Endodermal cell (in vitro differentiated cells): ENCODE results near the gene DOK7. TPM values are rescaled to one million over a fixed set of nuclear protein-coding genes. Genes with fewer than 3 reads are reported as not detected.
A peak's percentile ranks its signal among the peaks of the same experiment; 100 is the strongest.

Experiments used
- DNase-seq: peaks from one replicate; pipeline ENCODE4 v3.0.0-alpha.2; 2017
- H3K27ac ChIP-seq: 2 replicates; pipeline ENCODE4 v1.5.1; 2013; ENCODE audit warnings: mild to moderate bottlenecking, low read depth, low read length, moderate library complexity
- H3K27me3 ChIP-seq: 2 replicates; pipeline ENCODE4 v1.6.1; 2013; ENCODE audit warnings: mild to moderate bottlenecking, low read length, moderate library complexity; ENCODE audit not compliant: insufficient read depth, control insufficient read depth, poor library complexity, severe bottlenecking
- H3K36me3 ChIP-seq: 2 replicates; pipeline ENCODE4 v1.7.0; 2013; ENCODE audit warnings: mild to moderate bottlenecking, low read length, moderate library complexity; ENCODE audit not compliant: control insufficient read depth, insufficient read depth
- H3K4me1 ChIP-seq: one replicate; pipeline ENCODE4 v1.7.0; 2013; ENCODE audit warnings: low read length; ENCODE audit not compliant: control insufficient read depth, insufficient read depth
- H3K4me3 ChIP-seq: 2 replicates; pipeline ENCODE4 v1.5.1; 2013; ENCODE audit warnings: mild to moderate bottlenecking, low read length, moderate library complexity
- H3K9ac ChIP-seq: 2 replicates; pipeline ENCODE4 v1.6.1; 2013; ENCODE audit warnings: mild to moderate bottlenecking, low read length, moderate library complexity; ENCODE audit not compliant: poor library complexity, severe bottlenecking; ENCODE audit errors: extremely low read depth
- H3K9me3 ChIP-seq: 2 replicates; pipeline ENCODE4 v1.6.1; 2013; ENCODE audit warnings: mild to moderate bottlenecking, low read length, moderate library complexity; ENCODE audit not compliant: control insufficient read depth
- H3K27ac Mint-ChIP-seq: 2 replicates; pipeline ENCODE4 v1.8.0; 2020; ENCODE audit warnings: mixed read lengths
- H3K27me3 Mint-ChIP-seq: 2 replicates; pipeline ENCODE4 v1.8.0; 2021; ENCODE audit warnings: mild to moderate bottlenecking, mixed read lengths; ENCODE audit not compliant: insufficient read depth
- H3K36me3 Mint-ChIP-seq: 2 replicates; pipeline ENCODE4 v1.8.0; 2020; ENCODE audit warnings: low read depth, mixed read lengths
- H3K4me1 Mint-ChIP-seq: 2 replicates; pipeline ENCODE4 v1.8.0; 2020; ENCODE audit warnings: mixed read lengths
- H3K4me3 Mint-ChIP-seq: 2 replicates; pipeline ENCODE4 v1.8.0; 2020; ENCODE audit warnings: mild to moderate bottlenecking, moderate library complexity, mixed read lengths
- H3K9me3 Mint-ChIP-seq: 2 replicates; pipeline ENCODE4 v1.8.0; 2020; ENCODE audit warnings: mild to moderate bottlenecking, mixed read lengths
- WGBS, 2 experiments: methylation state at CpG; one replicate each; pipeline versions ENCODE4 v1.1.5 to v1.1.7; 2013; ENCODE audit warnings: missing lambda C conversion rate in 2 of 2, mixed read lengths in 1 of 2; ENCODE audit not compliant: insufficient coverage in 1 of 2, insufficient read length in 1 of 2; 5-methylcytosine and 5-hydroxymethylcytosine counted together
- total RNA-seq, 2 donors: library from RNA; stranded (reverse); fragmentation: NEBNext Ultra II Directional in 1 of 2; extraction: Animal tissue kit (Norgen Biotek cat#: 25700) in 1 of 2; gene quantifications; 2 replicates in 1 of 2; 3 replicates in 1 of 2; pipeline ENCODE4 v1.2.1, GENCODE V29; 2021
- TF ChIP-seq, protein P1 (sequence below): fragments of 200-600 bp; sonication (generic); conservative IDR thresholded peaks from 2 replicates; pipeline ENCODE4 v1.5.0; 2021; ENCODE audit warnings: antibody characterized with exemption, mild to moderate bottlenecking

DOK7 gene
- total RNA-seq, 2 donors from 2014 or later, result 0.38 to 1.3 TPM

- H3K9me3 Mint-ChIP-seq, result no peaks in the 10 kb centered on the region
- WGBS, 2 experiments, result 88 to 93% methylated on average over 12 of the region's 12 CpGs
- no peaks in the 10 kb centered on the region for H3K27me3 Mint-ChIP-seq
- no peak overlapping the region for H3K4me3 ChIP-seq
- H3K4me1 Mint-ChIP-seq, result no peaks in the 10 kb centered on the region
- H3K4me3 Mint-ChIP-seq, result no peak overlapping the region
- no peak overlapping the region for H3K9ac ChIP-seq
- H3K36me3 Mint-ChIP-seq, result peaks cover 28% of the 10 kb centered on the region
- TF ChIP-seq, protein P1, sequence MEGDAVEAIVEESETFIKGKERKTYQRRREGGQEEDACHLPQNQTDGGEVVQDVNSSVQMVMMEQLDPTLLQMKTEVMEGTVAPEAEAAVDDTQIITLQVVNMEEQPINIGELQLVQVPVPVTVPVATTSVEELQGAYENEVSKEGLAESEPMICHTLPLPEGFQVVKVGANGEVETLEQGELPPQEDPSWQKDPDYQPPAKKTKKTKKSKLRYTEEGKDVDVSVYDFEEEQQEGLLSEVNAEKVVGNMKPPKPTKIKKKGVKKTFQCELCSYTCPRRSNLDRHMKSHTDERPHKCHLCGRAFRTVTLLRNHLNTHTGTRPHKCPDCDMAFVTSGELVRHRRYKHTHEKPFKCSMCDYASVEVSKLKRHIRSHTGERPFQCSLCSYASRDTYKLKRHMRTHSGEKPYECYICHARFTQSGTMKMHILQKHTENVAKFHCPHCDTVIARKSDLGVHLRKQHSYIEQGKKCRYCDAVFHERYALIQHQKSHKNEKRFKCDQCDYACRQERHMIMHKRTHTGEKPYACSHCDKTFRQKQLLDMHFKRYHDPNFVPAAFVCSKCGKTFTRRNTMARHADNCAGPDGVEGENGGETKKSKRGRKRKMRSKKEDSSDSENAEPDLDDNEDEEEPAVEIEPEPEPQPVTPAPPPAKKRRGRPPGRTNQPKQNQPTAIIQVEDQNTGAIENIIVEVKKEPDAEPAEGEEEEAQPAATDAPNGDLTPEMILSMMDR, result no peak
- no peaks in the 10 kb centered on the region for H3K4me1 ChIP-seq
- peak; percentile 42 for DNase-seq
- peaks cover 12% of the 10 kb centered on the region for H3K36me3 ChIP-seq
- no peaks in the 10 kb centered on the region for H3K9me3 ChIP-seq
- no peak overlapping the region for H3K27ac ChIP-seq
- H3K27ac Mint-ChIP-seq, result no peak overlapping the region
- no peaks in the 10 kb centered on the region for H3K27me3 ChIP-seq
Measured at GRCh38 chr4:3420606-3420955, 42.5 kb upstream of the DOK7 start.

DNA sequence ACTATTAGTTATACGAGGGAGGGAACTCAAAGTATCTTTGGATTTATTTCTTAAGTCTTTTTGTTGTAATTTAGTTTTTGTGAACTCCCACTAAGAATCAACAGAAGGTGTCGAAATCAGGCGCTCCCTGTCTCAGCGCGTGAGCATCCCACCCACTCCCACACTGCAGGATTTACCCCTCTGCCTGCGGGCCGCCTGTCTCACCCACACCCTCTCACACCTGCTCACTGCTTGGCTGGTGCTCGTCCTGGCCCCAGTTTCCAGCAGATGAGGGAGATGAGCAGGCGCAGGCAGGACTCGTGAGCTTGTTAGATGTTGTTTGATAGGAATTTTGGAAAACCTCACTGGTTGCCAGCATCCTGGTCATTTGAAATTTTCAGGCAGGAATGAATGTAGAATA, 42.1 kb upstream of the DOK7 start:
- no peaks in the 10 kb centered on the region for H3K27me3 ChIP-seq
- WGBS, 2 experiments, result 93 to 96% methylated on average over 4 to 10 of the region's 10 CpGs
- no peaks in the 10 kb centered on the region for H3K9me3 Mint-ChIP-seq
- no peak overlapping the region for H3K4me3 ChIP-seq
- no peaks in the 10 kb centered on the region for H3K4me1 Mint-ChIP-seq
- no peaks in the 10 kb centered on the region for H3K27me3 Mint-ChIP-seq
- H3K27ac Mint-ChIP-seq, result no peak overlapping the region
- TF ChIP-seq, protein P1, result no peak
- no peak for DNase-seq
- no peaks in the 10 kb centered on the region for H3K9me3 ChIP-seq
- H3K4me1 ChIP-seq, result no peaks in the 10 kb centered on the region
- H3K27ac ChIP-seq, result no peak overlapping the region
- peaks cover 27% of the 10 kb centered on the region for H3K36me3 Mint-ChIP-seq
- H3K9ac ChIP-seq, result no peak overlapping the region
- H3K36me3 ChIP-seq, result peaks cover 11% of the 10 kb centered on the region
- H3K4me3 Mint-ChIP-seq, result no peak overlapping the region

GRCh38 chr4:3421470-3421869, 41.6 kb upstream of the DOK7 start:
- peak; percentile 71 for DNase-seq
- Histone ChIP-seq H3K9ac (no peak overlapping the region), H3K36me3 (peaks cover 6% of the 10 kb centered on the region), H3K27ac (no peak overlapping the region), H3K4me3 (no peak overlapping the region), H3K27me3 (no peaks in the 10 kb centered on the region), H3K4me1 (no peaks in the 10 kb centered on the region), H3K9me3 (no peaks in the 10 kb centered on the region)
- H3K27ac Mint-ChIP-seq, result no peak overlapping the region
- no peak overlapping the region for H3K4me3 Mint-ChIP-seq
- H3K36me3 Mint-ChIP-seq, result peaks cover 23% of the 10 kb centered on the region
- H3K9me3 Mint-ChIP-seq, result no peaks in the 10 kb centered on the region
- 86 to 89% methylated on average over 5 to 12 of the region's 12 CpGs for WGBS, 2 experiments
- no peaks in the 10 kb centered on the region for H3K4me1 Mint-ChIP-seq
- H3K27me3 Mint-ChIP-seq, result no peaks in the 10 kb centered on the region
- TF ChIP-seq, protein P1, result no peak
